Bronchial epithelial cell (primary cell): Measurements from ENCODE around the gene CEP78. TPM values are rescaled to one million over a fixed set of nuclear protein-coding genes. Genes with fewer than 3 reads are reported as not detected.
"Not testable (repeated sequence)": the region's sequence is repeated elsewhere in the genome, so short reads cannot be mapped to it uniquely, and the experiment has no call there.

ENCODE experiments used
- DNase-seq: peaks from one replicate; pipeline ENCODE4 v3.0.0-alpha.2; 2010; ENCODE audit warnings: low read depth
- FAIRE-seq: peaks from 2 replicates; lab custom pipeline; 2011; peaks lifted over from hg19 to GRCh38; lab: Jason Lieb, UNC
- H3K27me3 ChIP-seq: 2 replicates; pipeline ENCODE4 v1.5.1; 2011; ENCODE audit warnings: low read length; ENCODE audit not compliant: control insufficient read depth, insufficient read depth
- H3K36me3 ChIP-seq: 2 replicates; pipeline ENCODE4 v1.5.1; 2011; ENCODE audit warnings: low read length; ENCODE audit not compliant: control insufficient read depth, insufficient read depth
- H3K4me3 ChIP-seq: 2 replicates; pipeline ENCODE4 v1.5.1; 2011; ENCODE audit warnings: mild to moderate bottlenecking, low read depth, low read length, control low read depth
- total RNA-seq: library from RNA; depleted of rRNA; stranded (reverse); fragments of >200 nt; gene quantifications from 2 replicates; pipeline ENCODE4 v1.2.1, GENCODE V29; 2014
- TF ChIP-seq, protein P1 (sequence below): IDR thresholded peaks from 2 replicates; pipeline ENCODE4 v1.5.1; 2011; ENCODE audit warnings: mild to moderate bottlenecking, moderate library complexity, low read length, control low read depth, inconsistent platforms; ENCODE audit not compliant: insufficient read depth, severe bottlenecking

The CEP78 gene
- total RNA-seq, 1 donor from 2014 or later = 7.4 TPM

DNA sequence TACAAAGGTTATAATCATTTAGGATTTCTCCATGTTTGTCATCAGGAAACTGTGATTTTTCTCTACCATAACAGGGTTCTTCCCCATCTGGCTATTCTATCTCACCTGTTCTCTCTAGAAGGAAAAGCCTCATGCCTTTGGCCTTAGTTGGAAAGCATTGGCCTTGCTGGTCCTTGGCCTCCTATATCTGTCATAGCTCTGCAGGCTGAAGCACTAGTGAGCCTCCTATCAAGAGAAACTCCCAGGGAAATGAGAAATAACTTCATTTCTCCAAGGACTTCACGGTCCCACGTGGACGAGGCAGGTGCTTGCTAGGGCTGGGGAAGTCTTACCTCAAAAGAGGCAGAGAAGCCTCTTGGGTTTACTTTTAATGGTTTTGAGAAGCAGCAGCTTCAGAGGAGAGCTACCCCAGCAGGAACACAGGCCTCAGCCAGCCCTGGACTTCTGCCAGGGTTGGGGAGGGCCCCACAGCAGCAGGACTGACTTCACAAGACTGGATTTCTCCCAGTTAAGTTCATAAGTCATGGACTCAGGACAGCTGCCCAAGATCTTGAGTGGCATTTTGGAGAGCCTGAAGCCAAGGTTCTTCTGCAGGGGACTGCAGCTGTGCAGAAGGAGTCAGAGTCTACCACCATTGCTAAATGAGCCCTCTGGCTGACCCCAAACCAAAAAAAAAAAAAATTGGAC is 45.2 kb downstream of the CEP78 start:
- Histone ChIP-seq H3K27me3 (no peaks in the 10 kb centered on the region), H3K4me3 (no peak overlapping the region), H3K36me3 (no peaks in the 10 kb centered on the region)
- DNase-seq (no peak), FAIRE-seq (peak; percentile 23)
- TF ChIP-seq, protein P1, sequence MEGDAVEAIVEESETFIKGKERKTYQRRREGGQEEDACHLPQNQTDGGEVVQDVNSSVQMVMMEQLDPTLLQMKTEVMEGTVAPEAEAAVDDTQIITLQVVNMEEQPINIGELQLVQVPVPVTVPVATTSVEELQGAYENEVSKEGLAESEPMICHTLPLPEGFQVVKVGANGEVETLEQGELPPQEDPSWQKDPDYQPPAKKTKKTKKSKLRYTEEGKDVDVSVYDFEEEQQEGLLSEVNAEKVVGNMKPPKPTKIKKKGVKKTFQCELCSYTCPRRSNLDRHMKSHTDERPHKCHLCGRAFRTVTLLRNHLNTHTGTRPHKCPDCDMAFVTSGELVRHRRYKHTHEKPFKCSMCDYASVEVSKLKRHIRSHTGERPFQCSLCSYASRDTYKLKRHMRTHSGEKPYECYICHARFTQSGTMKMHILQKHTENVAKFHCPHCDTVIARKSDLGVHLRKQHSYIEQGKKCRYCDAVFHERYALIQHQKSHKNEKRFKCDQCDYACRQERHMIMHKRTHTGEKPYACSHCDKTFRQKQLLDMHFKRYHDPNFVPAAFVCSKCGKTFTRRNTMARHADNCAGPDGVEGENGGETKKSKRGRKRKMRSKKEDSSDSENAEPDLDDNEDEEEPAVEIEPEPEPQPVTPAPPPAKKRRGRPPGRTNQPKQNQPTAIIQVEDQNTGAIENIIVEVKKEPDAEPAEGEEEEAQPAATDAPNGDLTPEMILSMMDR = no peak

DNA sequence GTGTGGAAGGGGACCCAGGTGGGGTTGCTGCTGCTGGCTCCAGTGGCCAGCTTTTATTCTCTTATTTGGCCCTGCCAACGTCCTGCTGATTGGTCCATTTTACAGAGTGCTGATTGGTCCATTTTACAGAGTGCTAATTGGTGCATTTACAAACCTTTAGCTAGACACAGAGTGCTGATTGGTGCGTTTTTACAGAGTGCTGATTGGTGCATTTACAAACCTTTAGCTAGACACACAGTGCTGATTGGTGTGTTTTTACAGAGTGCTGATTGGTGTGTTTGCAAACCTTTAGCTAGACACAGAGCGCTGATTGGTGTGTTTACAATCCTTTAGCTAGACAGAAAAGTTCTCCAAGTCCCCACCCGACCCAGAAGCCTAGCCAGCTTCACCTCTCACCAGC is 48.3 kb downstream of the CEP78 start:
- not testable (repeated sequence) for FAIRE-seq, H3K27me3 ChIP-seq

GRCh38 chr9:78286125-78286524 is 50.2 kb downstream of the CEP78 start:
- Histone ChIP-seq H3K27me3 (no peaks in the 10 kb centered on the region), H3K4me3 (no peak overlapping the region), H3K36me3 (no peaks in the 10 kb centered on the region)
- FAIRE-seq = no peak
- DNase-seq = no peak
- TF ChIP-seq, protein P1 = no peak

More for the DNA sequence above, 48.3 kb downstream of the CEP78 start:
- not testable (repeated sequence) for H3K36me3 ChIP-seq, DNase-seq, H3K4me3 ChIP-seq

GRCh38 chr9:78286946-78287388 is 51.1 kb downstream of the CEP78 start:
- TF ChIP-seq, protein P1 = no peak
- FAIRE-seq = no peak
- no peaks in the 10 kb centered on the region for H3K27me3 ChIP-seq
- no peak for DNase-seq
- no peak overlapping the region for H3K4me3 ChIP-seq
- no peaks in the 10 kb centered on the region for H3K36me3 ChIP-seq

DNA sequence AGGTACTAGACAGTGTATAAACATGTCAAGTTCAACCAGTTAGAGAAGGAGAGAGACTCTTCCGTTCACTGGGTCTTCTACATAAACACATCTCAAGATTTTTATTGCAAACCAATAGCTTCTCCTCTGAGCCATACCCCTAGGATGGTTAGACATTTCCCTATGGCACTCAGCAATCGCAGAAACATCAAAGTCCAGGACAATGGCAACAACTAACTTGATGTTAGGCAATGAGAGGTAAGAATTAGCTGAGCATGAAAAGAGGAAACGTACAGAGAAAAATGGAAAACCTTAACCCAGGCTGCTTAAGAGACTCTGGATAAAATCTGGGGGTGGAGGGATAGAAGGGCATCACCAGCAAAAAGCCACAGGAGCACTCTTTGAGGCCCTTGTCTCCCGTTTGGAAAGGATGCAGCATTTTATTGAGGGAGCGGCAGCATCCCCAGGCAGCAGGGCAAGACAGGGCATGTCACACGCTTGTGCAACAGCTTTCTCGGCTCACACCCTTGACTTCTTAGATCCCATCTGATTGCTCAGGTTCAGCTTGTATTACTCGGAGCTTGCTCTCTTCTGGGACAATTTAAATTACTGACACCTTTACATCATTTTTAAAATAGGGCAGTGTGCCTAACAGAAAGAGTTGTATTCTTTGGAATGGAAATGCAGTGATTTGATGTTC is 52.5 kb downstream of the CEP78 start:
- peak; percentile 95 for FAIRE-seq
- peak; percentile 90 for DNase-seq
- Histone ChIP-seq H3K4me3 (no peak overlapping the region), H3K27me3 (no peaks in the 10 kb centered on the region), H3K36me3 (no peaks in the 10 kb centered on the region)
- TF ChIP-seq, protein P1 = no peak

DNA sequence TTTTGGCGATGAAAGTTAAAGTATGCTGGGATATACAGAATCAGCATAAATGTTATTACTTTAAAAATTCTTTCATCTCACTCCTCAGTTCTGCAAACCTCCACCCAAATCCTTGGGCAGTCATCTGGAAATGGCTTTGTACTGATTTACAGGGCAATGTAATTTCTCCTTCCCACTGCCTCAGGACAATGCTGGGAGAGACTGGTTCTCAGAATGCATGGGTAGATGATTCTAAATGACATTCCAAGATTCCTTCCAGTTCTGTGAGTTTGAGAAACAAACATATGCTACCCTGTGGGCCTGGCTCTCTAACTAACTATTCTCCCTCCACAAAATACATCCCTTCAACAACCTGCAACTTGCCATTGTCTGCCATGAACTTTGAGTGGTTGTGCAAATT is 53.6 kb downstream of the CEP78 start:
- no peaks in the 10 kb centered on the region for H3K27me3 ChIP-seq
- DNase-seq (no peak), FAIRE-seq (no peak)
- no peak overlapping the region for H3K4me3 ChIP-seq
- H3K36me3 ChIP-seq = no peaks in the 10 kb centered on the region
- TF ChIP-seq, protein P1 = no peak
